Measurements from ENCODE around the gene EYS.
"Not testable (repeated sequence)": the region's sequence is repeated elsewhere in the genome, so short reads cannot be mapped to it uniquely, and the experiment has no call there.

The EYS gene

GRCh38 chr6:64084185-64084663 lies 1622.8 kb downstream of the EYS start:
- DNase-seq: no peak

GRCh38 chr6:64083261-64083660 lies 1623.8 kb downstream of the EYS start:
- no peak for DNase-seq

GRCh38 chr6:64081453-64081852 lies 1625.6 kb downstream of the EYS start:
- no peak for DNase-seq

GRCh38 chr6:64074981-64075380 lies 1632.0 kb downstream of the EYS start:
- no peak for DNase-seq

GRCh38 chr6:64072686-64073085 lies 1634.3 kb downstream of the EYS start:
- DNase-seq: no peak

GRCh38 chr6:64064919-64065318 lies 1642.1 kb downstream of the EYS start:
- DNase-seq: no peak

GRCh38 chr6:64062960-64063683 lies 1643.9 kb downstream of the EYS start:
- no peak for DNase-seq

GRCh38 chr6:64054861-64055260 lies 1652.2 kb downstream of the EYS start:
- no peak for DNase-seq

GRCh38 chr6:64050590-64050989 lies 1656.4 kb downstream of the EYS start:
- no peak for DNase-seq

- DNase-seq: no peak
Measured at GRCh38 chr6:64049736-64050135, 1657.3 kb downstream of the EYS start.

- DNase-seq: no peak
Measured at GRCh38 chr6:64046746-64047208, 1660.2 kb downstream of the EYS start.

GRCh38 chr6:64041373-64041772 lies 1665.7 kb downstream of the EYS start:
- DNase-seq: no peak

GRCh38 chr6:64040113-64040512 lies 1666.9 kb downstream of the EYS start:
- no peak for DNase-seq

- no peak for DNase-seq
Measured at GRCh38 chr6:64037427-64037826, 1669.6 kb downstream of the EYS start.

GRCh38 chr6:64034910-64035655 lies 1671.9 kb downstream of the EYS start:
- no peak for DNase-seq

GRCh38 chr6:64034291-64034690 lies 1672.7 kb downstream of the EYS start:
- no peak for DNase-seq

- DNase-seq: not testable (repeated sequence)
Measured at GRCh38 chr6:64030950-64031618, 1675.9 kb downstream of the EYS start.

- DNase-seq: no peak
Measured at GRCh38 chr6:64023693-64024092, 1683.3 kb downstream of the EYS start.

GRCh38 chr6:64014595-64014994 lies 1692.4 kb downstream of the EYS start:
- no peak for DNase-seq

- no peak for DNase-seq
Measured at GRCh38 chr6:64013011-64013410, 1694.0 kb downstream of the EYS start.

- DNase-seq: no peak
Measured at GRCh38 chr6:64012351-64013001, 1694.5 kb downstream of the EYS start.

- DNase-seq: no peak
Measured at GRCh38 chr6:64010666-64011065, 1696.4 kb downstream of the EYS start.

- DNase-seq: no peak
Measured at GRCh38 chr6:64010010-64010409, 1697.0 kb downstream of the EYS start.
